ENCODE data around the gene ABLIM2. TPM values are rescaled to one million over a fixed set of nuclear protein-coding genes. Genes with fewer than 3 reads are reported as not detected.

The ABLIM2 gene
- total and polyA plus RNA-seq, 2 of the 8 experiments (the other 6 are each of a cell fraction or from before 2014, with no cell fraction given): 2.8 to 3.0 TPM

- TF ChIP-seq ATF3 (IDR thresholded peaks at IDR 0.05; ENCODE audit: insufficient read depth, low read depth, low read length) (no peak), ATF2 (IDR thresholded peaks at IDR 0.05; ENCODE audit: low read length) (no peak), RBBP5 (IDR thresholded peaks at IDR 0.05; ENCODE audit: borderline replicate concordance, low read depth, low read length) (no peak)
Observed at GRCh38 chr4:8118531-8118930, 40.1 kb downstream of the ABLIM2 start (continued).

All from H1 (cell line).